Right lobe of liver (tissue), 6 donors: ENCODE measurements around the gene TACR1. TPM values are rescaled to one million over a fixed set of nuclear protein-coding genes. Genes with fewer than 3 reads are reported as not detected.

ENCODE experiments used
- ATAC-seq, 4 donors: fragments of 200-7000 bp; cut with Tn5 transposase; one replicate each; pipeline ENCODE4 v1.9.1; 2020; ENCODE audit warnings: mild to moderate bottlenecking in 4 of 4, moderate library complexity in 4 of 4
- DNase-seq, 3 donors: peaks; one replicate each; pipeline ENCODE4 v3.0.0-alpha.2; 2020
- H3K27ac ChIP-seq, 3 donors: fragments of 200-600 bp; one replicate each; pipeline ENCODE4 v1.8.0; 2022
- H3K27me3 ChIP-seq, 2 donors: fragments of 200-600 bp; one replicate each; pipeline ENCODE4 v1.8.0; 2022
- H3K36me3 ChIP-seq, 4 donors: fragments of 200-600 bp; sonication (generic) in 1 of 4; one replicate each; pipeline versions ENCODE4 v1.5.1 to v1.8.0; 2017 to 2022; ENCODE audit warnings: control low read depth in 1 of 4
- H3K4me1 ChIP-seq, 4 donors: fragments of 200-600 bp; sonication (generic) in 1 of 4; one replicate each; pipeline versions ENCODE4 v1.5.1 to v1.8.0; 2017 to 2022; ENCODE audit warnings: control low read depth in 1 of 4
- H3K4me3 ChIP-seq, 3 donors: fragments of 200-600 bp; one replicate each; pipeline ENCODE4 v1.8.0; 2022
- H3K9me3 ChIP-seq, 4 donors: fragments of 200-600 bp; sonication (generic) in 1 of 4; one replicate each; pipeline versions ENCODE4 v1.5.1 to v1.8.0; 2017 to 2022; ENCODE audit warnings: control low read depth in 1 of 4
- CTCF ChIP-seq, 4 donors: fragments of 200-600 bp in 3 of 4; fragments of 450-650 bp in 1 of 4; IDR thresholded peaks; one replicate each; pipeline versions ENCODE4 v1.5.1 to v1.8.0; 2016 to 2022; ENCODE audit warnings: antibody characterized with exemption in 4 of 4, mild to moderate bottlenecking in 2 of 4
- POLR2A ChIP-seq: fragments of 450-650 bp; IDR thresholded peaks from one replicate; pipeline ENCODE4 v1.6.1; 2017; ENCODE audit warnings: antibody characterized with exemption, mild to moderate bottlenecking
- WGBS: methylation state at CpG from one replicate; pipeline ENCODE4 v1.1.6; 2018; ENCODE audit warnings: low coverage, low lambda C conversion rate; ENCODE audit not compliant: insufficient coverage; ENCODE audit errors: missing lambda C conversion rate; 5-methylcytosine and 5-hydroxymethylcytosine counted together
- intact Hi-C, 2 donors: fragments of 100-400 bp; cut with DNase I; formaldehyde crosslinking; loops; one replicate each; pipeline versions ENCODE4 v1.11.2 to v1.14.1; 2022
- total RNA-seq, 6 experiments: library from RNA; depleted of rRNA in 2 of 6; stranded (reverse); fragments of >200 nt in 2 of 6; fragmentation: NEBNext Ultra II Directional in 3 of 6; extraction: Animal tissue kit (Norgen Biotek cat#: 25700) in 3 of 6; gene quantifications; one replicate each; pipeline versions ENCODE4 v1.1.0 to v1.2.4, GENCODE V29; 2016 to 2023
- donor health status: DM: no; HTN: yes; CAD: no.
- donor health status: DM: no; HTN: no; CAD: no.
- donor health status: DM: no; HTN: no; CAD: no.
- donor health status: DM: no; HTN: yes; CAD: no.
- donor health status: DM: no; HTN: yes; CAD: no.

TACR1 gene
- total RNA-seq, 6 experiments from 2014 or later, result not detected

GRCh38 chr2:75241696-75242095 lies 42.4 kb upstream of the TACR1 start:
- intact Hi-C loops, result no loop called here
- H3K27me3 ChIP-seq, result no peaks in the 10 kb centered on the region
- no peaks in the 10 kb centered on the region for H3K36me3 ChIP-seq
- ATAC-seq, result peak in 1 of 4 donors; percentile 21
- no peaks in the 10 kb centered on the region for H3K9me3 ChIP-seq
- TF ChIP-seq POLR2A (no peak), CTCF (IDR thresholded peaks at IDR 0.05) (peak in 3 of 4 donors; percentile 15 to 40 (median 28))
- H3K4me3 ChIP-seq, result no peak overlapping the region
- H3K4me1 ChIP-seq, result no peaks in the 10 kb centered on the region
- WGBS, result 80% methylated on average over 3 of the region's 4 CpGs
- no peak for DNase-seq
- no peak overlapping the region for H3K27ac ChIP-seq

GRCh38 chr2:75238670-75239330 lies 39.5 kb upstream of the TACR1 start:
- TF ChIP-seq POLR2A, result no peak
- TF ChIP-seq CTCF (IDR thresholded peaks at IDR 0.05), result no peak
- no peak overlapping the region for H3K27ac ChIP-seq
- H3K36me3 ChIP-seq, result no peaks in the 10 kb centered on the region
- ATAC-seq, result no peak
- H3K9me3 ChIP-seq, result no peaks in the 10 kb centered on the region
- H3K4me3 ChIP-seq, result no peak overlapping the region
- intact Hi-C loops, result no loop called here
- no peak for DNase-seq
- no peaks in the 10 kb centered on the region for H3K27me3 ChIP-seq
- no peaks in the 10 kb centered on the region for H3K4me1 ChIP-seq
- WGBS, result 58% methylated on average over 6 of the region's 6 CpGs

DNA sequence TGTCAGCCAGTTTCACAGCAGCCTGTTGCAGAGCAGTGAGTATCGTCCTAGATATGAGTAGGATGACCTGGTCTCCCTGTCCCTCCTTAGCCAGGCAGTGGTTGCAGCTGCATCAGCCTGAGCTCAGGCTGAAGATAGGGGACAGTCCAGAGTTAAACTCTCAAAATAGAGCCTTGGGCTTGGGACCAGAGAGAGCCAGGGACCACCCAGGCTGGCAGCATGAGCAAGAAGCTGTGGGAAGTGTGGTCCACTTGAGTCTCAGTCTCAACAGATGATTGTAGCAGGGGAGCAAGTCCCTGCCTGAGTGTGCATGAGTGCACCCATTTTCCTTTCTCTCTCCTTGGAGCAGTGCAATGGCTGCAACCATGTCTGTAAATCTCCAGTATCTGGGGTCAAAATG lies 38.0 kb upstream of the TACR1 start:
- intact Hi-C loops, result no loop called here
- no peak overlapping the region for H3K27ac ChIP-seq
- no peak for TF ChIP-seq CTCF (IDR thresholded peaks at IDR 0.05)
- TF ChIP-seq POLR2A, result no peak
- H3K9me3 ChIP-seq, result no peaks in the 10 kb centered on the region
- H3K4me1 ChIP-seq, result no peaks in the 10 kb centered on the region
- DNase-seq (no peak), ATAC-seq (no peak)
- H3K36me3 ChIP-seq, result no peaks in the 10 kb centered on the region
- H3K27me3 ChIP-seq, result no peaks in the 10 kb centered on the region
- H3K4me3 ChIP-seq, result no peak overlapping the region
- WGBS, result no CpG with 5 or more reads among the region's 1 CpG

- Histone ChIP-seq H3K4me3 (no peak overlapping the region), H3K9me3 (no peaks in the 10 kb centered on the region), H3K27me3 (no peaks in the 10 kb centered on the region), H3K27ac (no peak overlapping the region), H3K36me3 (no peaks in the 10 kb centered on the region), H3K4me1 (no peaks in the 10 kb centered on the region)
- 80% methylated on average over 3 of the region's 4 CpGs for WGBS
- intact Hi-C loops, result no loop called here
- ATAC-seq (no peak), DNase-seq (no peak)
- no peak for TF ChIP-seq CTCF (IDR thresholded peaks at IDR 0.05)
- TF ChIP-seq POLR2A, result no peak
Observed at GRCh38 chr2:75233965-75234364, 34.6 kb upstream of the TACR1 start.
